ENCODE results near the gene JAZF1.

Gene JAZF1

GRCh38 chr7:28006491-28006890, 174.1 kb downstream of the JAZF1 start:
- no peak for TF ChIP-seq REST (IDR thresholded peaks at IDR 0.05; ENCODE audit: insufficient read depth in 1 of 2, low read depth in 2 of 2, low read length in 2 of 2)
- no peak for TF ChIP-seq SIN3A (IDR thresholded peaks at IDR 0.05; ENCODE audit: borderline replicate concordance, insufficient read depth, low read length)
- TF ChIP-seq FOXP2 (optimal IDR thresholded peaks at IDR 0.05; ENCODE audit: borderline replicate concordance, extremely low read depth, extremely low read length, insufficient read depth) = no peak
- no peak for TF ChIP-seq POLR2AphosphoS5 (IDR thresholded peaks at IDR 0.05; ENCODE audit: low read depth, low read length)
- no peak for TF ChIP-seq TAF1 (IDR thresholded peaks at IDR 0.05; ENCODE audit: borderline replicate concordance, insufficient read depth, low read length)

- no peak for TF ChIP-seq TAF1 (IDR thresholded peaks at IDR 0.05; ENCODE audit: borderline replicate concordance, insufficient read depth, low read length)
- no peak for TF ChIP-seq FOXP2 (optimal IDR thresholded peaks at IDR 0.05; ENCODE audit: borderline replicate concordance, extremely low read depth, extremely low read length, insufficient read depth)
- TF ChIP-seq POLR2AphosphoS5 (IDR thresholded peaks at IDR 0.05; ENCODE audit: low read depth, low read length) = no peak
- no peak for TF ChIP-seq SIN3A (IDR thresholded peaks at IDR 0.05; ENCODE audit: borderline replicate concordance, insufficient read depth, low read length)
- no peak for TF ChIP-seq REST (IDR thresholded peaks at IDR 0.05; ENCODE audit: insufficient read depth in 1 of 2, low read depth in 2 of 2, low read length in 2 of 2)
These were observed 174.8 kb downstream of the JAZF1 start for GRCh38 chr7:28005847-28006231.

- TF ChIP-seq FOXP2 (optimal IDR thresholded peaks at IDR 0.05; ENCODE audit: borderline replicate concordance, extremely low read depth, extremely low read length, insufficient read depth) (no peak), SIN3A (IDR thresholded peaks at IDR 0.05; ENCODE audit: borderline replicate concordance, insufficient read depth, low read length) (no peak), REST (IDR thresholded peaks at IDR 0.05; ENCODE audit: insufficient read depth in 1 of 2, low read depth in 2 of 2, low read length in 2 of 2) (no peak), POLR2AphosphoS5 (IDR thresholded peaks at IDR 0.05; ENCODE audit: low read depth, low read length) (no peak), TAF1 (IDR thresholded peaks at IDR 0.05; ENCODE audit: borderline replicate concordance, insufficient read depth, low read length) (no peak)
These were observed 175.3 kb downstream of the JAZF1 start for GRCh38 chr7:28005075-28005846.

GRCh38 chr7:28003408-28003807, 177.2 kb downstream of the JAZF1 start:
- TF ChIP-seq SIN3A (IDR thresholded peaks at IDR 0.05; ENCODE audit: borderline replicate concordance, insufficient read depth, low read length) = no peak
- TF ChIP-seq POLR2AphosphoS5 (IDR thresholded peaks at IDR 0.05; ENCODE audit: low read depth, low read length) = no peak
- TF ChIP-seq REST (IDR thresholded peaks at IDR 0.05; ENCODE audit: insufficient read depth in 1 of 2, low read depth in 2 of 2, low read length in 2 of 2) = no peak
- TF ChIP-seq TAF1 (IDR thresholded peaks at IDR 0.05; ENCODE audit: borderline replicate concordance, insufficient read depth, low read length) = no peak
- no peak for TF ChIP-seq FOXP2 (optimal IDR thresholded peaks at IDR 0.05; ENCODE audit: borderline replicate concordance, extremely low read depth, extremely low read length, insufficient read depth)
